Activated T-cell treated with anti-CD3 and anti-CD28 coated beads for 1 hour (primary cell): Measurements from ENCODE around the gene TMEM169.
"Not testable (repeated sequence)": the region's sequence is repeated elsewhere in the genome, so short reads cannot be mapped to it uniquely, and the experiment has no call there.

Experiments used
- DNase-seq: peaks from one replicate; pipeline ENCODE4 v3.0.0-alpha.2; 2020; ENCODE audit warnings: low read depth

The TMEM169 gene

GRCh38 chr2:216071111-216071851 lies 10.4 kb upstream of the TMEM169 start:
- DNase-seq, result no peak

GRCh38 chr2:216072473-216072872 lies 9.2 kb upstream of the TMEM169 start:
- DNase-seq, result no peak

DNA sequence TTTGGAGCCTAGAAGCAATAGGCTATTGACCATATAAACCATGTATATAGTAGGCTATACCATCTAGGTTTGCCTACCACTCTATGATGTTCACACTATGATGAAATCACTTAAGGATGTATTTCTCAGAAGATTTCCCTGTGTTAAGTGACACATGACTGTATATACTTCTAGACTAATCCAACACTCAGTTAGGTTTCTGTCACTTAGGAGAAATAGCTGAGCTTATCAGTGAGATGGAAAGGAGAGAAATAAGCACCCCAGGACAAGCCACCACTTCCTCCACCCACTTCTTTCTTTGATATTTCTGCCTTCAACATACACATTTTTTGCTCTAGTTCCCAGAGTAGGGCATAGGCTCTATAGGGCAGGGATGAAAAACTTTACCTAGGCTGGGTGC lies 7.9 kb upstream of the TMEM169 start:
- no peak for DNase-seq

- DNase-seq, result no peak
Observed at GRCh38 chr2:216074380-216074779, 7.3 kb upstream of the TMEM169 start.

DNA sequence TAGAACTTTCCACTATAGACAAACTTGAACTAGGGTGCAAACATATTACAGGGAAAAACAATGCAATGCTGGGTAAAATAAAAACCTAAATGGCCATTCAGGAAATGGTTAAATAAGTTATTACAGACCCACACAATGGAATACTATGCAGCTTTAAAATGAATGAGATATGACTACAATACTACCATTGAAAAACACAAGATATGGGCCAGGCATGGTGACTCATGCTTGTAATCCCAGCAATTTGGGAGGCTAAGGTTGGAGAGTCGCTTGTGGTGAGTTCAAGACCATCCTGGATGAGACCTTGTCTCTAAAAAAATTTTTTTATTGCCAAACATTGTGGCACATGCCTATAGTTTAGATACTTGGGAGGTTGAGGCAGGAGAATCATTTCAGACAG lies 6.9 kb upstream of the TMEM169 start:
- no peak for DNase-seq

- no peak for DNase-seq
Observed at GRCh38 chr2:216075510-216076485, 5.9 kb upstream of the TMEM169 start.

DNA sequence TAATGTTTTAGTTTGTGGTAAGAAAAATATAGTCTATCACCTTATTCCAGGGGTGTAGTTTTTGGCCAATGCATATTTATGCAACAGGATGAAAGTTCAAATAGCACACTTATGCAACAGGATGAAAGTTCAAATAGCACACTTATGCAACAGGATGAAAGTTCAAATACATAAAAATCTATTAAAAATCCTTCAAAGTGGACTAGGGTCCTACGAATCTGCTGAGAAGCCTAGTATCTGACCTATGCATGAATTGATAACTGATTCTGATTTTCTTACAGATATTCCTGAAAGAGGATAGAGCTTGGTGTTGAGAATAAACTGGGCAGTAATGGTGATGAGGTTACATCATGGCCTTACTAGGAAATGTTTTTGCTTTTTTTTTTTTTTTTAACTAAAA lies 2.9 kb upstream of the TMEM169 start:
- no peak for DNase-seq

- DNase-seq, result not testable (repeated sequence)
Observed at GRCh38 chr2:216080048-216080447, 1.7 kb upstream of the TMEM169 start.

DNA sequence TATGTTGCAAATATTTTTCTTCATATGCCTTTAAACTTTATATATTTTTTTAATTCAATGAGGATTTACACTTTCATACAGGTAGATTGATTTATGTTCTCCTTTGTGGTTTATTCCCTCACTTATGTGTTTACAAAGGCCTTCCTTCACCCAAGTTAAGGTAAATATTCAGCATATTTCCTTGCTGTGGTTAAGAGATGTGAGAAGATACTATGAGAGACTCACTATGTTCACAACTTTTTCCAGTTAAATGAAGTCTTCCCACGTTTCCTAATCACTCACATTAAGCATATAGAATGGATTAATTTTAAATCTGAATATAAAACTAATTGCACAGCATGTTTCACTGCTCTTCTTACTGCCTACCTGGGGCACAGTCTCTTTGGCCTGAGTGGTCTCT lies 707 bp upstream of the TMEM169 start:
- no peak for DNase-seq

DNA sequence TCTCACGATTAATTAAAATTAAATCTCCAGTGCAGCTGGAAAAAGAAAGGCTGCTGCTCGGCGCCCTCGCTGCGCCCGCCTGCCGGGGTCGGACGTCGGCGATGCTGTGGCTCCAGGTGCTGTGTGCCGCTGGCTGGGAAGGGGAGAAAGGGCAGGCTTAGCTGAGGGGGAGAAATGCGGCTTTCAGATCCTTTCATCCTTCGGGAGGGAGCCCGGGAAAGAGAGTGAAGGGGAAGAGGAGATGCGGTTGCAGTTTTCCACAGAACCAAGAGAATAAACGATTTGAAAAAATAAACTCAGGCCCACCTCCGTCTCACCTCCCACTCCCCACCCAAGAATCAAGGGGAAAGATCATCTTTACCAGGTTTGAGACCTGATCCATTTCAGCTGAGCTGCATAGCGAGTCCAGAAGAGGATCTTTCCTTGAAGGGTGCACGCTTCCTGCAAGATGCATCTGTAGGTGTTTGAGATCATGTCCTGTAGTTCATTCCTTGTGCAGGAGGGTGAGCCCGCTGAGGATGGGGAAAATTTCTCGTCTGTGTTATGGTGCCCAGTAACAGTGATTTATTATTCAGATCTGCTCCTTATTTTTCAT lies 495 bp downstream of the TMEM169 start:
- DNase-seq, result no peak

GRCh38 chr2:216082805-216083204 lies 1.1 kb downstream of the TMEM169 start:
- no peak for DNase-seq

DNA sequence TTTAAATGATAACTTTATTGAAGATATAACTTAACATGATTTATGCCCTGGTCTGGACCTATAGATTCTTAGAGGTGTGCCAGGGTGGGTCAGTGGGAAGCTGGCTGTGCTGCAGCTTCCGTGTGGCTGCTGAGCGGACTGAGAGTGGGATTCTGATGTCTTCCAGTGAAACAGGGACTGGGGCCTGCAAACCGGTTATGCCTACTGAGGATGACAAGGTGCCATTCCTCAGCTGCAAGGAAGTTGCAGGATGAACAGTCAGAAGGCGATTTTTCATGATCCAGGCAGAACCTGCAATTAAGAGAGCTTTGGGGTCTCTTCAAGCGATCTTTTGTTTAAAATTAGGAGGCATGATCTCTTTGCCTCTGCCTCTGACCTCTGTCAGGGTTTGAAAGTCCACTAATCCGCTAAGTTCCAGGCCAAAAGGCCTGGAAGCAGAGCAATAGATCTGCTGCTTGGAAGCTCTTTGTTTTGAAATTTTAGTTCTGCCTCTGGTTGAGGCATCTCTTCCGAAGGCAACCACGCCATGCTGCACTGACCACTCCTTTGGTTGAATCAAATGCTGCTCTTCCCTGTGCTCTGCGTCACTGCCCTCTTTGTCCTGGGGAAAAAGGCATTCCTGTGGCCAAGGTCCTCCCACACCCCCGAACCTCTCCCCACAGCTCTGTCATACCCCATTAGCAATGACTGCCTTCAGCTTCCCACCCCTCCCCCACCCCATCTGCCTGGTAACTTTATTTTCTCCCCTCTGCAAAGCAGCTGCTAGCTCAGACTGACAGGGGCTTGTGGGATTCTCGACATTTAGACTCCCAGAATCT lies 2.0 kb downstream of the TMEM169 start:
- DNase-seq, result no peak

GRCh38 chr2:216084547-216084946 lies 2.8 kb downstream of the TMEM169 start:
- no peak for DNase-seq

DNA sequence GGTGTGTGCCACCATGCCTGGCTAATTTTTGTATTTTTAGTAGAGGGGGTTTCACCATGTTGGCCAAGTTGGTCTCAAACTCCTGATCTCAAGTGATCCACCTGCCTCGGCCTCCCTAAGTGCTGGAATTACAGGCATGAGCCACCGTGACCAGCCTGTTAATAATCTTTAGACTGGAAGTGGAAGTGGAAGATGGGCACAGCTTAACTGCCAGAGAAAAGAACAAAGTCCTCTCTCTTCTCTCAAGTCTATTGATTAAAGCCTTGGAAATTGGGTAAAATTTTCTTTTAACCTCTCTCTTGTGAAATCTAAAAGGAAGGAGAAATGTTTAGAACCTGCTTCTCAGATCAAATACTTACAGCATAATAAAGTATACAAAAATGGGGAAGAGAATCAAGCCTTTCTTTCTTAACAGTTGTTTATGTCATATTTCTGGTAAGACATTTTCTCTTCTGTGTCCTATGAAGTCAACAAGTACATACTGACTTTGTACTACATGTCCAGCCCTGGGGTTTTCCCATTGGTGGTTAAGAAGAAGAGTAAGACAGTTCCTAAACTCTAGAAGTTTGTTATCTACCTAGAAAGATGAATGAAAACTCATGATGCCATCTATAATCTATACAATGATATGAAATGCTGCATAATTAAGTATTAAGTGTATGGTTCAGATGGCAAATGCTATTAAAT lies 4.6 kb downstream of the TMEM169 start:
- DNase-seq, result no peak

GRCh38 chr2:216090369-216090786 lies 8.7 kb downstream of the TMEM169 start:
- no peak for DNase-seq

DNA sequence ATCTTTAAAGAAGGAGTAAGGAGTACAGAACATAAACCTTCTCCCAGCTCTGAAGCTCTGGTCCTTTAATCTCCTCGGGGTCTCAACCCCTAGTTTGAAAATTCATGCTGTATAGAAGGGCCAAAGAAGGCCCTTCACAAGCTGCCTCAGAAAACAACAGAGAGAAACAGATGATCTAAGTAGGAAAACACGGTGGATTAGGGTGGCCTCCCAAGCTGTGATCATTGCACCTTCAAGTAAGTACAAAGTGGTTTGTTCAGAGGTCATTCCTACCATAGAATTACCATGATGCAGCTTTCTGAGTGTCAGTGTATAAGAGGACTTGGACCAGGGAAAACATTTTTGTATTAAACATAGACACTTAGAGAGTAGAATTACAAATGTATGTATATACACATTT lies 10.9 kb downstream of the TMEM169 start:
- DNase-seq, result no peak

- no peak for DNase-seq
Observed at GRCh38 chr2:216094701-216095100, 13.0 kb downstream of the TMEM169 start.

DNA sequence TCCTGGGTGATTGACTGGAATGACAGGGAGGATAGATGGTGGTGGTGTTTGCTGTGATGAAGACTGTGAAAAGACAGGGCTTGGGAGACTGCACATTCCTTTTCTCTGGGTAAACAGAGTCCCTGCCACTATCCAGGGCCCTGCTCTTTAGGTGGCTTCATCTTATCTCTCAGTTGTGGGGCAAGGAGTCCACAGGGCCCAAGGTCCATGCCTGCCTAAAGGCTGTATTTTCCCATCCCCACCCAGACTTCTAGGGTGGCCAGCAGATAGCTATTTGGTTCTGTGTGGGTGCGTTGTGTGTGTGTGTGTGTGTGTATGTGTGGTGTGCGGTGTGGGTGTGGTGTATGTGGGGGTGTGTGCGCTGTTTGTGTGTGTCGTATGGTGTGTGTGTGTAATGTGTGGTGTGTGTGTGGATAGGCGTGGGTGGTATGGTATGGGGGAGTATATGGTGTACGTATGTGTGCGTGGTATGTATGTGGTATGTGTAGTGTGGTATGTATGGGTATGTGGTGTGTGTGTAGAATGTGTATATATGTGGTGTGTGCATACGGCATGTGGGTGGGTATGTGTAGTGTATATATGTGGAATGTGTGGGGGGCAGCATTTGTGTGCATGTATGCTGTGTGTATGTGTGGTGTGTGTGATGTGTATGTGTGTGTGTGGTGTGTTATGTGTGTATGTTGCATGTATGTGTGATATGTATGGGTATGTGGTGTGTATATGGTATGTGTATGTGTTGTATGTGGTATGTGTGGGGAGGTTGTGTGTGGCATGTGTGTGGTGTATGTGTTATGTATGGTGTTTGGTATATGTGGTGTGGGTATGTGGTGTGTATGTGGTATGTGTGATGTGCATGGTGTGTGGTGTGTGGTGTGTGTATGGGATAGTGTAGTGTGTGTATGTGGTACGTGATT lies 17.0 kb downstream of the TMEM169 start:
- no peak for DNase-seq

DNA sequence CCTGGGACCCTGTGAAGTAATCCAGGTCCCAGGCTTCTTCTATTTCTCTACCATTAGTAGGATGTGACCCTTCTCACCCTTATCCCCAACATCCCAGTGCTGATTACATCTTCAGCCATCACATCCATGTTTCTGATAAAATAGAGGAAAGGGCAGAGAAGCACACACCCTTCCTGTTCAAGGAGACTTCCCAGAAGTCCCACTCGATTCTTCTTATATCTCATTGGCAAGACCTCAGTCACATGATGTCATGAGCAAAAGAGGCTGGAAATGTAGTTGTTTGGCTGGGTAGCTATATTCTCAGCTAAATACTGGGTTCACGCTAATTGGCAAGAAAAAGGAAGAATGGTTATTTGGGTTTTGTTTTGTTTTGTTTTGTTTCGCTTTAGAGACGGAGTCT lies 19.4 kb downstream of the TMEM169 start:
- no peak for DNase-seq

GRCh38 chr2:216103213-216103612 lies 21.5 kb downstream of the TMEM169 start:
- no peak for DNase-seq
